DOHH2 (cell line): ENCODE data around the gene SUSD1.

ENCODE experiments used
- CTCF ChIP-seq: fragments of 200-600 bp; sonication (generic); IDR thresholded peaks from one replicate; pipeline ENCODE4 v1.5.1; 2014; ENCODE audit warnings: antibody characterized with exemption, mild to moderate bottlenecking, low read depth, low read length; ENCODE audit not compliant: poor library complexity, severe bottlenecking
- EZH2phosphoT487 ChIP-seq: fragments of 200-600 bp; sonication (generic); IDR thresholded peaks from 2 replicates; pipeline ENCODE4 v1.6.1; 2017; ENCODE audit warnings: borderline replicate concordance, mild to moderate bottlenecking, antibody characterized with exemption, low read length, moderate library complexity, mixed read lengths

- TF ChIP-seq CTCF, result no peak
- no peak for TF ChIP-seq EZH2phosphoT487
Measured at GRCh38 chr9:112112519-112112918, 62.6 kb downstream of the SUSD1 start.
